ENCODE results near the gene CYTIP. TPM values are rescaled to one million over a fixed set of nuclear protein-coding genes. Genes with fewer than 3 reads are reported as not detected.
A peak's percentile ranks its signal among the peaks of the same experiment; 100 is the strongest.

CYTIP gene
- total RNA-seq, result 40.5 TPM
- long read RNA-seq, transcript CYTIP-201 (8 exons, 2,260 nt), result major isoform, 21 of 24 reads
- long read RNA-seq, partial matches to known transcripts, result 0 of 24 reads
- long read RNA-seq, other reads (novel, unspliced or antisense), result 3 of 24 reads

GRCh38 chr2:157443795-157444640 lies at the start of gene CYTIP:
Gene CYTIP, minus strand, starts transcription at chr2:157444089. Its CDS starts 69 bp downstream, at chr2:157444020.
- DNase-seq (peak; percentile 49), ATAC-seq (peak; percentile 79 to 84)
- H3K27me3 ChIP-seq (ENCODE audit: low read depth), result no peaks in the 10 kb centered on the region
- intact Hi-C loops (cut with DNase I), result no loop called here
- H3K27ac ChIP-seq, result peak within 1 kb of the TSS; percentile 81
- H3K4me3 ChIP-seq, result peak within 1 kb of the TSS; percentile 50
- H3K36me3 ChIP-seq, result no peaks in the 10 kb centered on the region
- H3K4me1 ChIP-seq, result no peaks in the 10 kb centered on the region
- no peak for TF ChIP-seq CTCF (IDR thresholded peaks at IDR 0.05)
- H3K9me3 ChIP-seq, result no peaks in the 10 kb centered on the region

- Histone ChIP-seq H3K36me3 (no peaks in the 10 kb centered on the region), H3K4me1 (no peaks in the 10 kb centered on the region), H3K9me3 (no peaks in the 10 kb centered on the region), H3K27ac (no peak overlapping the region), H3K4me3 (no peak overlapping the region), H3K27me3 (ENCODE audit: low read depth) (no peaks in the 10 kb centered on the region)
- TF ChIP-seq CTCF (IDR thresholded peaks at IDR 0.05), result peak; percentile 72
- DNase-seq (peak; percentile 60), ATAC-seq (peak; percentile 83 to 85)
- intact Hi-C loops (cut with DNase I), result no loop called here
Observed at GRCh38 chr2:157492189-157492773, 48.4 kb upstream of the CYTIP start.

GRCh38 chr2:157489983-157490382 lies 46.1 kb upstream of the CYTIP start:
- ATAC-seq (no peak), DNase-seq (no peak)
- Histone ChIP-seq H3K4me3 (no peak overlapping the region), H3K36me3 (no peaks in the 10 kb centered on the region), H3K9me3 (no peaks in the 10 kb centered on the region), H3K27me3 (ENCODE audit: low read depth) (no peaks in the 10 kb centered on the region), H3K4me1 (no peaks in the 10 kb centered on the region), H3K27ac (no peak overlapping the region)
- intact Hi-C loops (cut with DNase I), result no loop called here
- TF ChIP-seq CTCF (IDR thresholded peaks at IDR 0.05), result no peak

GRCh38 chr2:157488877-157489276 lies 45.0 kb upstream of the CYTIP start:
- H3K9me3 ChIP-seq, result no peaks in the 10 kb centered on the region
- H3K36me3 ChIP-seq, result no peaks in the 10 kb centered on the region
- peak; percentile 45 to 49 for ATAC-seq
- H3K27ac ChIP-seq, result no peak overlapping the region
- intact Hi-C loops (cut with DNase I), result no loop called here
- TF ChIP-seq CTCF (IDR thresholded peaks at IDR 0.05), result no peak
- H3K27me3 ChIP-seq (ENCODE audit: low read depth), result no peaks in the 10 kb centered on the region
- H3K4me3 ChIP-seq, result no peak overlapping the region
- H3K4me1 ChIP-seq, result no peaks in the 10 kb centered on the region
- DNase-seq, result no peak

- DNase-seq (no peak), ATAC-seq (no peak)
- intact Hi-C loops (cut with DNase I), result no loop called here
- H3K27ac ChIP-seq, result no peak overlapping the region
- TF ChIP-seq CTCF (IDR thresholded peaks at IDR 0.05), result no peak
- H3K27me3 ChIP-seq (ENCODE audit: low read depth), result no peaks in the 10 kb centered on the region
- no peaks in the 10 kb centered on the region for H3K36me3 ChIP-seq
- H3K9me3 ChIP-seq, result no peaks in the 10 kb centered on the region
- no peaks in the 10 kb centered on the region for H3K4me1 ChIP-seq
- no peak overlapping the region for H3K4me3 ChIP-seq
Observed at GRCh38 chr2:157487747-157488146, 43.9 kb upstream of the CYTIP start.

Measured in lower lobe of right lung (tissue), 2 donors.